ENCODE data around the gene AKT2. TPM values are rescaled to one million over a fixed set of nuclear protein-coding genes. Genes with fewer than 3 reads are reported as not detected.

AKT2 gene
- total RNA-seq, 1 experiment from 2014 or later, result 2,376 TPM

DNA sequence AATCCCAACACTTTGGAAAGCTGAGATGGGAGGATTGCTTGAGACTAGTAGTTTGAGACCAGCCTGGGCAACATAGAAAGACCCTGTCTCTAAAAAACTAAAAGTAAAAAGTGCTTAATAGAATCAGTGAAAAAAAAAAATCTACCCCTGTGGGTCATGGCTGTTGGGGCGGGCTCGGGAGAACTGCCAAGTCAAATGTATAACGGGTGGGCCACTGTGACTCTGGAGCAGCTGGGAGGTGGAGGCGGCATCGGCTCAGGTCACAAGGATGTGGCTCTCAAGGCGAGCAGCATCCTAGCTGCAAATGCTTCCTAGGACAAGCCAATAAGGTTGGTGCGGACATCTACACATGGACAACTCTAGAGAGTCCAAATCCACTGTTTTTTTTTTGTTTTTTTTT lies 32.2 kb upstream of the AKT2 start:
- ChIA-PET CTCF (interaction anchor here (0.6 to 5.3 kb wide), 6 partner anchors 8 to 1668 kb away, joined by 3 to 128 read pairs (median 4); no protein-coding TSS in a partner anchor), POLR2A (interaction anchor here (0.5 to 1.3 kb wide), 11 partner anchors 9 to 1060 kb away, joined by 3 to 6 read pairs (median 5); no protein-coding TSS in a partner anchor)
- intact Hi-C loops (cut with micrococcal nuclease; ENCODE audit: unreplicated experiment), result no loop called here
- Histone ChIP-seq H3K9me3 (ENCODE audit: control insufficient read depth, insufficient read depth, low read depth, low read length) (no peaks in the 10 kb centered on the region), H3K4me1 (ENCODE audit: control insufficient read depth, insufficient read depth, low read length) (no peaks in the 10 kb centered on the region), H3K36me3 (ENCODE audit: control insufficient read depth, insufficient read depth, low read length) (no peaks in the 10 kb centered on the region), H3K4me3 (ENCODE audit: low read depth in 2 of 2, low read length in 2 of 2) (no peak overlapping the region), H3K27me3 (ENCODE audit: control insufficient read depth, insufficient read depth, low read length) (peaks cover 9% of the 10 kb centered on the region; the same call in 1 of the 2 replicates), H3K27ac (ENCODE audit: low read length) (no peak overlapping the region)
- BruUV-seq (replicated peaks), result no TSS peak
- ATAC-seq (no peak), DNase-seq (ENCODE audit: low read depth, low spot score) (no peak)
- TF ChIP-seq, protein P1, sequence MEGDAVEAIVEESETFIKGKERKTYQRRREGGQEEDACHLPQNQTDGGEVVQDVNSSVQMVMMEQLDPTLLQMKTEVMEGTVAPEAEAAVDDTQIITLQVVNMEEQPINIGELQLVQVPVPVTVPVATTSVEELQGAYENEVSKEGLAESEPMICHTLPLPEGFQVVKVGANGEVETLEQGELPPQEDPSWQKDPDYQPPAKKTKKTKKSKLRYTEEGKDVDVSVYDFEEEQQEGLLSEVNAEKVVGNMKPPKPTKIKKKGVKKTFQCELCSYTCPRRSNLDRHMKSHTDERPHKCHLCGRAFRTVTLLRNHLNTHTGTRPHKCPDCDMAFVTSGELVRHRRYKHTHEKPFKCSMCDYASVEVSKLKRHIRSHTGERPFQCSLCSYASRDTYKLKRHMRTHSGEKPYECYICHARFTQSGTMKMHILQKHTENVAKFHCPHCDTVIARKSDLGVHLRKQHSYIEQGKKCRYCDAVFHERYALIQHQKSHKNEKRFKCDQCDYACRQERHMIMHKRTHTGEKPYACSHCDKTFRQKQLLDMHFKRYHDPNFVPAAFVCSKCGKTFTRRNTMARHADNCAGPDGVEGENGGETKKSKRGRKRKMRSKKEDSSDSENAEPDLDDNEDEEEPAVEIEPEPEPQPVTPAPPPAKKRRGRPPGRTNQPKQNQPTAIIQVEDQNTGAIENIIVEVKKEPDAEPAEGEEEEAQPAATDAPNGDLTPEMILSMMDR (IDR thresholded peaks at IDR 0.05), result no peak
- no peak for TF ChIP-seq POLR2AphosphoS5 (IDR thresholded peaks at IDR 0.05; ENCODE audit: low read depth, low read length)
- TF ChIP-seq, protein P2, sequence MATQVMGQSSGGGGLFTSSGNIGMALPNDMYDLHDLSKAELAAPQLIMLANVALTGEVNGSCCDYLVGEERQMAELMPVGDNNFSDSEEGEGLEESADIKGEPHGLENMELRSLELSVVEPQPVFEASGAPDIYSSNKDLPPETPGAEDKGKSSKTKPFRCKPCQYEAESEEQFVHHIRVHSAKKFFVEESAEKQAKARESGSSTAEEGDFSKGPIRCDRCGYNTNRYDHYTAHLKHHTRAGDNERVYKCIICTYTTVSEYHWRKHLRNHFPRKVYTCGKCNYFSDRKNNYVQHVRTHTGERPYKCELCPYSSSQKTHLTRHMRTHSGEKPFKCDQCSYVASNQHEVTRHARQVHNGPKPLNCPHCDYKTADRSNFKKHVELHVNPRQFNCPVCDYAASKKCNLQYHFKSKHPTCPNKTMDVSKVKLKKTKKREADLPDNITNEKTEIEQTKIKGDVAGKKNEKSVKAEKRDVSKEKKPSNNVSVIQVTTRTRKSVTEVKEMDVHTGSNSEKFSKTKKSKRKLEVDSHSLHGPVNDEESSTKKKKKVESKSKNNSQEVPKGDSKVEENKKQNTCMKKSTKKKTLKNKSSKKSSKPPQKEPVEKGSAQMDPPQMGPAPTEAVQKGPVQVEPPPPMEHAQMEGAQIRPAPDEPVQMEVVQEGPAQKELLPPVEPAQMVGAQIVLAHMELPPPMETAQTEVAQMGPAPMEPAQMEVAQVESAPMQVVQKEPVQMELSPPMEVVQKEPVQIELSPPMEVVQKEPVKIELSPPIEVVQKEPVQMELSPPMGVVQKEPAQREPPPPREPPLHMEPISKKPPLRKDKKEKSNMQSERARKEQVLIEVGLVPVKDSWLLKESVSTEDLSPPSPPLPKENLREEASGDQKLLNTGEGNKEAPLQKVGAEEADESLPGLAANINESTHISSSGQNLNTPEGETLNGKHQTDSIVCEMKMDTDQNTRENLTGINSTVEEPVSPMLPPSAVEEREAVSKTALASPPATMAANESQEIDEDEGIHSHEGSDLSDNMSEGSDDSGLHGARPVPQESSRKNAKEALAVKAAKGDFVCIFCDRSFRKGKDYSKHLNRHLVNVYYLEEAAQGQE (IDR thresholded peaks at IDR 0.05; ENCODE audit: insufficient read depth in 1 of 2, low read depth in 2 of 2, low read length in 1 of 2), result no peak
- no peak for TF ChIP-seq SIN3A (IDR thresholded peaks at IDR 0.05; ENCODE audit: borderline replicate concordance, insufficient read depth, low read depth, low read length)
- TF ChIP-seq TCF7L2 (IDR thresholded peaks at IDR 0.05; ENCODE audit: low read depth, low read length), result no peak
- in situ Hi-C loops (cut with HindIII; ENCODE audit: low pct_unique_long_range_greater_than_20kb, low sequenced_read_pairs), result no loop called here

DNA sequence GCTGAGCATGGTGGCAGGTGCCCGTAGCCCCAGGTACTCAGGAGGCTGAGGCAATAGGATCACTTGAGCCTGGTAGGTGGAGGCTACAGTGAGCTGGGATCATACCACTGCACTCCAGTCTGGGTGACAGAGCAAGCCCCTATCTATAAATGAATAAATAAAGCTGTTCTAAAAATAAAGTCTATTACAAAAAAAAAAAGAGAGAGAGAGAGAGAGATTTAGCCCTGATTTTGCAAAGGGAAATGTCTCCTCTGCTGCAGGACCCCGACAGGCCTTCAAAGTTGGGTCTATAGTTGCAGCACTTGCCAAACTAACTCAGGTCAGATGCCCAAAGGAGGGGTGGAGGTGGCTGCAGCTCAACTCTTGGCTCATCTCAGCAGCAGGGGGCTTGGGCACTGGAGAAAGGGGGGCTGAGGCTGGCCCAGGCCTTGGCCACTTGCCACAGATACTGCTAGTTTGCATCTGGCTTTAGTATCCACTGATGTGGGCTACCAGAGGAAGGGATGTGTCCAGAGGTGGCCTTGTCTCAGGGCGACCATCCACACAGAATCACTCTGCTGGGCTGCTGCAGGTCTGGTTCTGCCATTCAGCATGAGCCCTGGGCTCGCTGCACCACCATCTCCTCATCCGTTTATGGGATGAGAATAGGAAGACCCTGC lies 30.8 kb upstream of the AKT2 start:
- in situ Hi-C loops (cut with HindIII; ENCODE audit: low pct_unique_long_range_greater_than_20kb, low sequenced_read_pairs), result no loop called here
- no peak overlapping the region for H3K27ac ChIP-seq (ENCODE audit: low read length)
- ATAC-seq, result peak; percentile 12
- no peaks in the 10 kb centered on the region for H3K9me3 ChIP-seq (ENCODE audit: control insufficient read depth, insufficient read depth, low read depth, low read length)
- H3K4me3 ChIP-seq (ENCODE audit: low read depth in 2 of 2, low read length in 2 of 2), result no peak overlapping the region
- BruUV-seq (replicated peaks), result TSS peak; percentile 48
- H3K27me3 ChIP-seq (ENCODE audit: control insufficient read depth, insufficient read depth, low read length), result peaks cover 9% of the 10 kb centered on the region; the same call in 1 of the 2 replicates
- no peak for TF ChIP-seq SIN3A (IDR thresholded peaks at IDR 0.05; ENCODE audit: borderline replicate concordance, insufficient read depth, low read depth, low read length)
- TF ChIP-seq, protein P1 (IDR thresholded peaks at IDR 0.05), result no peak
- no peak for TF ChIP-seq POLR2AphosphoS5 (IDR thresholded peaks at IDR 0.05; ENCODE audit: low read depth, low read length)
- TF ChIP-seq TCF7L2 (IDR thresholded peaks at IDR 0.05; ENCODE audit: low read depth, low read length), result no peak
- TF ChIP-seq, protein P2 (IDR thresholded peaks at IDR 0.05; ENCODE audit: insufficient read depth in 1 of 2, low read depth in 2 of 2, low read length in 1 of 2), result no peak
- CTCF ChIA-PET, result interaction anchor here (0.5 to 5.3 kb wide), 6 partner anchors 8 to 110 kb away, joined by 4 to 128 read pairs (median 5); no protein-coding TSS in a partner anchor
- POLR2A ChIA-PET, result interaction anchor here (0.5 to 1.3 kb wide), 9 partner anchors 11 to 446 kb away, joined by 3 to 10 read pairs (median 6); partner anchors contain the start of genes C19orf47 and PLD3
- H3K4me1 ChIP-seq (ENCODE audit: control insufficient read depth, insufficient read depth, low read length), result no peaks in the 10 kb centered on the region
- DNase-seq (ENCODE audit: low read depth, low spot score), result no peak
- H3K36me3 ChIP-seq (ENCODE audit: control insufficient read depth, insufficient read depth, low read length), result no peaks in the 10 kb centered on the region
- intact Hi-C loops (cut with micrococcal nuclease; ENCODE audit: unreplicated experiment), result no loop called here

All from Panc1 (cell line).